T1000 (cell line): ENCODE results near the gene SALL1.

Experiments
- DNase-seq: peaks from one replicate; lab custom pipeline; 2025; ENCODE audit warnings: mixed read lengths; lab: John Stamatoyannopoulos, UW

SALL1 gene

GRCh38 chr16:51141106-51141505, 10.0 kb downstream of the SALL1 start:
- DNase-seq, result no peak

- DNase-seq, result no peak
These were observed 11.0 kb downstream of the SALL1 start for GRCh38 chr16:51140112-51140511.

GRCh38 chr16:51139568-51139967, 11.5 kb downstream of the SALL1 start:
- DNase-seq, result no peak

- no peak for DNase-seq
These were observed 12.9 kb downstream of the SALL1 start for GRCh38 chr16:51138178-51138577.

GRCh38 chr16:51137097-51137496, 14.0 kb downstream of the SALL1 start:
- DNase-seq, result no peak

GRCh38 chr16:51134876-51135275, 16.2 kb downstream of the SALL1 start:
- DNase-seq, result no peak

- no peak for DNase-seq
These were observed 16.7 kb downstream of the SALL1 start for GRCh38 chr16:51134269-51134812.

GRCh38 chr16:51133688-51134087, 17.4 kb downstream of the SALL1 start:
- DNase-seq, result no peak

GRCh38 chr16:51133183-51133582, 17.9 kb downstream of the SALL1 start:
- no peak for DNase-seq

- no peak for DNase-seq
These were observed 18.5 kb downstream of the SALL1 start for GRCh38 chr16:51132490-51133115.

- no peak for DNase-seq
These were observed 19.5 kb downstream of the SALL1 start for GRCh38 chr16:51131619-51132018.

GRCh38 chr16:51129105-51129504, 22.0 kb downstream of the SALL1 start:
- DNase-seq, result no peak

- no peak for DNase-seq
These were observed 25.1 kb downstream of the SALL1 start for GRCh38 chr16:51125992-51126391.

- DNase-seq, result no peak
These were observed 26.2 kb downstream of the SALL1 start for GRCh38 chr16:51124896-51125295.

GRCh38 chr16:51121850-51122249, 29.2 kb downstream of the SALL1 start:
- DNase-seq, result no peak

- DNase-seq, result no peak
These were observed 30.2 kb downstream of the SALL1 start for GRCh38 chr16:51120730-51121347.

GRCh38 chr16:51119973-51120729, 30.9 kb downstream of the SALL1 start:
- DNase-seq, result no peak

- no peak for DNase-seq
These were observed 31.5 kb downstream of the SALL1 start for GRCh38 chr16:51119556-51119955.

GRCh38 chr16:51116353-51116752, 34.7 kb downstream of the SALL1 start:
- no peak for DNase-seq

- no peak for DNase-seq
These were observed 36.7 kb downstream of the SALL1 start for GRCh38 chr16:51114382-51114781.

GRCh38 chr16:51113236-51114125, 37.6 kb downstream of the SALL1 start:
- no peak for DNase-seq

- no peak for DNase-seq
These were observed 38.7 kb downstream of the SALL1 start for GRCh38 chr16:51112323-51112722.
